ENCODE data around the gene HACD2. TPM values are rescaled to one million over a fixed set of nuclear protein-coding genes. Genes with fewer than 3 reads are reported as not detected.

HACD2 gene
- total RNA-seq, 3 donors from 2014 or later: 40.9 to 65.0 (median 52.7) TPM

- intact Hi-C loops (cut with DNase I, micrococcal nuclease): no loop called here
- DNase-seq: no peak
- H3K4me3 ChIP-seq: no peak overlapping the region
Observed at GRCh38 chr3:123469323-123469995, 115.4 kb downstream of the HACD2 start.

GRCh38 chr3:123467046-123467445 is 117.8 kb downstream of the HACD2 start:
- no peak for DNase-seq
- no peak for ATAC-seq
- Histone ChIP-seq H3K36me3 (ENCODE audit: low read depth) (no peaks in the 10 kb centered on the region), H3K9me3 (no peaks in the 10 kb centered on the region), H3K4me1 (ENCODE audit: low read depth) (no peaks in the 10 kb centered on the region), H3K4me3 (no peak overlapping the region)
- intact Hi-C loops (cut with DNase I, micrococcal nuclease): no loop called here
- no peak for TF ChIP-seq CTCF (IDR thresholded peaks at IDR 0.05)

More at GRCh38 chr3:123469323-123469995, 115.4 kb downstream of the HACD2 start:
- Histone ChIP-seq H3K4me1 (ENCODE audit: low read depth) (no peaks in the 10 kb centered on the region), H3K9me3 (no peaks in the 10 kb centered on the region), H3K36me3 (ENCODE audit: low read depth) (no peaks in the 10 kb centered on the region)
- TF ChIP-seq CTCF (IDR thresholded peaks at IDR 0.05): no peak
- no peak for ATAC-seq

GRCh38 chr3:123464211-123464610 is 120.6 kb downstream of the HACD2 start:
- Histone ChIP-seq H3K4me1 (ENCODE audit: low read depth) (no peaks in the 10 kb centered on the region), H3K36me3 (ENCODE audit: low read depth) (no peaks in the 10 kb centered on the region), H3K9me3 (no peaks in the 10 kb centered on the region), H3K4me3 (no peak overlapping the region)
- no peak for TF ChIP-seq CTCF (IDR thresholded peaks at IDR 0.05)
- DNase-seq (no peak), ATAC-seq (no peak)
- intact Hi-C loops (cut with DNase I, micrococcal nuclease): no loop called here

- no peak for TF ChIP-seq CTCF (IDR thresholded peaks at IDR 0.05)
- Histone ChIP-seq H3K36me3 (ENCODE audit: low read depth) (no peaks in the 10 kb centered on the region), H3K4me3 (no peak overlapping the region), H3K9me3 (no peaks in the 10 kb centered on the region), H3K4me1 (ENCODE audit: low read depth) (no peaks in the 10 kb centered on the region)
- ATAC-seq (no peak), DNase-seq (no peak)
- intact Hi-C loops (cut with DNase I, micrococcal nuclease): no loop called here
Observed at GRCh38 chr3:123459862-123460261, 125.0 kb downstream of the HACD2 start.

GRCh38 chr3:123458255-123458654 is 126.6 kb downstream of the HACD2 start:
- no peaks in the 10 kb centered on the region for H3K9me3 ChIP-seq
- no peak for DNase-seq
- intact Hi-C loops (cut with DNase I, micrococcal nuclease): no loop called here

More at GRCh38 chr3:123458255-123458654, 126.6 kb downstream of the HACD2 start:
- no peak for ATAC-seq
- Histone ChIP-seq H3K4me1 (ENCODE audit: low read depth) (no peaks in the 10 kb centered on the region), H3K4me3 (no peak overlapping the region), H3K36me3 (ENCODE audit: low read depth) (no peaks in the 10 kb centered on the region)
- TF ChIP-seq CTCF (IDR thresholded peaks at IDR 0.05): no peak

All from mucosa of descending colon (tissue), 3 donors.